ENCODE data around the gene SPOP. TPM values are rescaled to one million over a fixed set of nuclear protein-coding genes. Genes with fewer than 3 reads are reported as not detected.
A peak's percentile ranks its signal among the peaks of the same experiment; 100 is the strongest.

Gene SPOP
- total and polyA plus RNA-seq, 2 experiments from 2014 or later = 13.9 to 18.6 TPM

DNA sequence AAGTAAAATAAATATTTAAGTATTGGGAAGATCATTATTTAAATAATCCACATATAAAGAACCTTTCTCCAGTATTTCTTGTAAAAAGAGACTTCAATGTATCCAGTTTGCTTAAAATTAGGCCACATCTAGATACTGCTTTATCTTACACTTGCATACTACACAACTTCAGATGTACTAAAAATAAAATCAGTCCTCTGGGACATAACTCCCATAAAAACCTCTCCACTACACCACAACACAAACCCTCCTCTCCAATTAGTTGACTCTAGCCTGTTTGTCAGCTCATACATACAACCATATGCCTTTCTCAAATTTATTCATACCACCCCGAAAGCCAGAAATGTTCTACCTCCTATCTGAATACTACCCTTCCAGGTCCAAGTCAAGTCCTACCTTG is 21.6 kb downstream of the SPOP start:
- Histone ChIP-seq H4K20me1 (replicated peaks; ENCODE audit: insufficient read depth) (peaks cover 15% of the 10 kb centered on the region; the same call in 1 of the 2 replicates), H3K79me2 (replicated peaks; ENCODE audit: insufficient read depth) (peaks cover 72% of the 10 kb centered on the region), H2AFZ (no peak overlapping the region), H3K36me3 (ENCODE audit: insufficient read depth) (no peaks in the 10 kb centered on the region), H3K9me2 (ENCODE audit: insufficient read depth) (no peaks in the 10 kb centered on the region), H3K27me3 (ENCODE audit: insufficient read depth) (no peaks in the 10 kb centered on the region), H3K4me2 (no peak overlapping the region), H3K4me3 (no peak overlapping the region), H3F3A (replicated peaks; ENCODE audit: low read depth) (no peaks in the 10 kb centered on the region), H3K27ac (ENCODE audit: low read depth) (no peak overlapping the region), H3K4me1 (ENCODE audit: insufficient read depth) (no peaks in the 10 kb centered on the region)
- TF ChIP-seq JUNB (IDR thresholded peaks at IDR 0.05; ENCODE audit: unreplicated experiment) = no peak
- no peak for TF ChIP-seq ZNF331 (CRISPR knock-in tag; IDR thresholded peaks at IDR 0.05; ENCODE audit: low read depth)
- TF ChIP-seq, protein P1, sequence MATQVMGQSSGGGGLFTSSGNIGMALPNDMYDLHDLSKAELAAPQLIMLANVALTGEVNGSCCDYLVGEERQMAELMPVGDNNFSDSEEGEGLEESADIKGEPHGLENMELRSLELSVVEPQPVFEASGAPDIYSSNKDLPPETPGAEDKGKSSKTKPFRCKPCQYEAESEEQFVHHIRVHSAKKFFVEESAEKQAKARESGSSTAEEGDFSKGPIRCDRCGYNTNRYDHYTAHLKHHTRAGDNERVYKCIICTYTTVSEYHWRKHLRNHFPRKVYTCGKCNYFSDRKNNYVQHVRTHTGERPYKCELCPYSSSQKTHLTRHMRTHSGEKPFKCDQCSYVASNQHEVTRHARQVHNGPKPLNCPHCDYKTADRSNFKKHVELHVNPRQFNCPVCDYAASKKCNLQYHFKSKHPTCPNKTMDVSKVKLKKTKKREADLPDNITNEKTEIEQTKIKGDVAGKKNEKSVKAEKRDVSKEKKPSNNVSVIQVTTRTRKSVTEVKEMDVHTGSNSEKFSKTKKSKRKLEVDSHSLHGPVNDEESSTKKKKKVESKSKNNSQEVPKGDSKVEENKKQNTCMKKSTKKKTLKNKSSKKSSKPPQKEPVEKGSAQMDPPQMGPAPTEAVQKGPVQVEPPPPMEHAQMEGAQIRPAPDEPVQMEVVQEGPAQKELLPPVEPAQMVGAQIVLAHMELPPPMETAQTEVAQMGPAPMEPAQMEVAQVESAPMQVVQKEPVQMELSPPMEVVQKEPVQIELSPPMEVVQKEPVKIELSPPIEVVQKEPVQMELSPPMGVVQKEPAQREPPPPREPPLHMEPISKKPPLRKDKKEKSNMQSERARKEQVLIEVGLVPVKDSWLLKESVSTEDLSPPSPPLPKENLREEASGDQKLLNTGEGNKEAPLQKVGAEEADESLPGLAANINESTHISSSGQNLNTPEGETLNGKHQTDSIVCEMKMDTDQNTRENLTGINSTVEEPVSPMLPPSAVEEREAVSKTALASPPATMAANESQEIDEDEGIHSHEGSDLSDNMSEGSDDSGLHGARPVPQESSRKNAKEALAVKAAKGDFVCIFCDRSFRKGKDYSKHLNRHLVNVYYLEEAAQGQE (IDR thresholded peaks at IDR 0.05; ENCODE audit: unreplicated experiment) = no peak
- no peak for TF ChIP-seq POLR2AphosphoS5 (IDR thresholded peaks at IDR 0.05; ENCODE audit: low read depth)
- H3K36me3 Mint-ChIP-seq (ENCODE audit: low read depth) = peaks cover 2% of the 10 kb centered on the region; the same call in 2 of the 3 replicates
- H3K27ac Mint-ChIP-seq = no peak overlapping the region
- peaks cover 3% of the 10 kb centered on the region for H3K27me3 Mint-ChIP-seq (ENCODE audit: insufficient read depth, low read depth, poor library complexity)
- H3K9me3 Mint-ChIP-seq = no peaks in the 10 kb centered on the region
- H3K4me1 Mint-ChIP-seq = no peaks in the 10 kb centered on the region
- H3K4me3 Mint-ChIP-seq = no peak overlapping the region
- DNase-seq (ENCODE audit: low spot score) (no peak), ATAC-seq (no peak)

DNA sequence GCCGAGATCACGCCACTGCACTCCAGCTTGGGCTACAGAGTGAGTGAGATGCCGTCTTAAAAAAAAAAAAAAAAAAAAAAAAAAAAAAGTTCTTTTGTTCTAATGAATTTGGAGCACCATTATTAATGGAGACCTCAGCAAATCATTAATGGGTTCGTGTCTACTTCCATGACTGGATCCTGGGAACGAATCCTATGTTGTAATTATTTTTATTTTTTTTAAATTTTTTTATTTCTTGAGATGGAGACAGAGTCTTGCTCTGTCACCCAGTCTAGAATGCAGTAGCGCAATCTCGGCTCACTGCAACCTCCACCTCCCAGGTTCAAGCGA is 30.7 kb downstream of the SPOP start:
- Mint-ChIP-seq H3K9me3 (no peaks in the 10 kb centered on the region), H3K4me3 (no peak overlapping the region), H3K4me1 (peaks cover 12% of the 10 kb centered on the region), H3K27ac (no peak overlapping the region), H3K27me3 (ENCODE audit: insufficient read depth, low read depth, poor library complexity) (peaks cover 6% of the 10 kb centered on the region), H3K36me3 (ENCODE audit: low read depth) (no peaks in the 10 kb centered on the region)
- no peaks in the 10 kb centered on the region for H3K9me2 ChIP-seq (ENCODE audit: insufficient read depth)
- DNase-seq (ENCODE audit: low spot score) (no peak), ATAC-seq (peak; percentile 40; the same call in 2 of the 3 replicates)
- no peaks in the 10 kb centered on the region for H3F3A ChIP-seq (replicated peaks; ENCODE audit: low read depth)
- H2AFZ ChIP-seq = no peak overlapping the region
- no peak overlapping the region for H3K27ac ChIP-seq (ENCODE audit: low read depth)
- peaks cover 43% of the 10 kb centered on the region for H3K79me2 ChIP-seq (replicated peaks; ENCODE audit: insufficient read depth)
- TF ChIP-seq ZNF114 (CRISPR knock-in tag; IDR thresholded peaks at IDR 0.05) (no peak), CREB1 (CRISPR knock-in tag; IDR thresholded peaks at IDR 0.05; ENCODE audit: low read depth) (no peak), EZH2phosphoT487 (IDR thresholded peaks at IDR 0.05; ENCODE audit: unreplicated experiment) (no peak), ZNF331 (CRISPR knock-in tag; IDR thresholded peaks at IDR 0.05; ENCODE audit: low read depth) (no peak)
- TF ChIP-seq, protein P2, sequence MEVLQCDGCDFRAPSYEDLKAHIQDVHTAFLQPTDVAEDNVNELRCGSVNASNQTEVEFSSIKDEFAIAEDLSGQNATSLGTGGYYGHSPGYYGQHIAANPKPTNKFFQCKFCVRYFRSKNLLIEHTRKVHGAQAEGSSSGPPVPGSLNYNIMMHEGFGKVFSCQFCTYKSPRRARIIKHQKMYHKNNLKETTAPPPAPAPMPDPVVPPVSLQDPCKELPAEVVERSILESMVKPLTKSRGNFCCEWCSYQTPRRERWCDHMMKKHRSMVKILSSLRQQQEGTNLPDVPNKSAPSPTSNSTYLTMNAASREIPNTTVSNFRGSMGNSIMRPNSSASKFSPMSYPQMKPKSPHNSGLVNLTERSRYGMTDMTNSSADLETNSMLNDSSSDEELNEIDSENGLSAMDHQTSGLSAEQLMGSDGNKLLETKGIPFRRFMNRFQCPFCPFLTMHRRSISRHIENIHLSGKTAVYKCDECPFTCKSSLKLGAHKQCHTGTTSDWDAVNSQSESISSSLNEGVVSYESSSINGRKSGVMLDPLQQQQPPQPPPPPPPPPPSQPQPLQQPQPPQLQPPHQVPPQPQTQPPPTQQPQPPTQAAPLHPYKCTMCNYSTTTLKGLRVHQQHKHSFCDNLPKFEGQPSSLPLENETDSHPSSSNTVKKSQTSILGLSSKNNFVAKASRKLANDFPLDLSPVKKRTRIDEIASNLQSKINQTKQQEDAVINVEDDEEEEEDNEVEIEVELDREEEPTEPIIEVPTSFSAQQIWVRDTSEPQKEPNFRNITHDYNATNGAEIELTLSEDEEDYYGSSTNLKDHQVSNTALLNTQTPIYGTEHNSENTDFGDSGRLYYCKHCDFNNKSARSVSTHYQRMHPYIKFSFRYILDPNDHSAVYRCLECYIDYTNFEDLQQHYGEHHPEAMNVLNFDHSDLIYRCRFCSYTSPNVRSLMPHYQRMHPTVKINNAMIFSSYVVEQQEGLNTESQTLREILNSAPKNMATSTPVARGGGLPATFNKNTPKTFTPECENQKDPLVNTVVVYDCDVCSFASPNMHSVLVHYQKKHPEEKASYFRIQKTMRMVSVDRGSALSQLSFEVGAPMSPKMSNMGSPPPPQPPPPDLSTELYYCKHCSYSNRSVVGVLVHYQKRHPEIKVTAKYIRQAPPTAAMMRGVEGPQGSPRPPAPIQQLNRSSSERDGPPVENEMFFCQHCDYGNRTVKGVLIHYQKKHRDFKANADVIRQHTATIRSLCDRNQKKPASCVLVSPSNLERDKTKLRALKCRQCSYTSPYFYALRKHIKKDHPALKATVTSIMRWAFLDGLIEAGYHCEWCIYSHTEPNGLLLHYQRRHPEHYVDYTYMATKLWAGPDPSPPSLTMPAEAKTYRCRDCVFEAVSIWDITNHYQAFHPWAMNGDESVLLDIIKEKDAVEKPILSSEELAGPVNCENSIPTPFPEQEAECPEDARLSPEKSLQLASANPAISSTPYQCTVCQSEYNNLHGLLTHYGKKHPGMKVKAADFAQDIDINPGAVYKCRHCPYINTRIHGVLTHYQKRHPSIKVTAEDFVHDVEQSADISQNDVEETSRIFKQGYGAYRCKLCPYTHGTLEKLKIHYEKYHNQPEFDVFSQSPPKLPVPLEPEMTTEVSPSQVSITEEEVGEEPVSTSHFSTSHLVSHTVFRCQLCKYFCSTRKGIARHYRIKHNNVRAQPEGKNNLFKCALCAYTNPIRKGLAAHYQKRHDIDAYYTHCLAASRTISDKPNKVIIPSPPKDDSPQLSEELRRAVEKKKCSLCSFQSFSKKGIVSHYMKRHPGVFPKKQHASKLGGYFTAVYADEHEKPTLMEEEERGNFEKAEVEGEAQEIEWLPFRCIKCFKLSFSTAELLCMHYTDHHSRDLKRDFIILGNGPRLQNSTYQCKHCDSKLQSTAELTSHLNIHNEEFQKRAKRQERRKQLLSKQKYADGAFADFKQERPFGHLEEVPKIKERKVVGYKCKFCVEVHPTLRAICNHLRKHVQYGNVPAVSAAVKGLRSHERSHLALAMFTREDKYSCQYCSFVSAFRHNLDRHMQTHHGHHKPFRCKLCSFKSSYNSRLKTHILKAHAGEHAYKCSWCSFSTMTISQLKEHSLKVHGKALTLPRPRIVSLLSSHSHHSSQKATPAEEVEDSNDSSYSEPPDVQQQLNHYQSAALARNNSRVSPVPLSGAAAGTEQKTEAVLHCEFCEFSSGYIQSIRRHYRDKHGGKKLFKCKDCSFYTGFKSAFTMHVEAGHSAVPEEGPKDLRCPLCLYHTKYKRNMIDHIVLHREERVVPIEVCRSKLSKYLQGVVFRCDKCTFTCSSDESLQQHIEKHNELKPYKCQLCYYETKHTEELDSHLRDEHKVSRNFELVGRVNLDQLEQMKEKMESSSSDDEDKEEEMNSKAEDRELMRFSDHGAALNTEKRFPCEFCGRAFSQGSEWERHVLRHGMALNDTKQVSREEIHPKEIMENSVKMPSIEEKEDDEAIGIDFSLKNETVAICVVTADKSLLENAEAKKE (CRISPR knock-in tag; IDR thresholded peaks at IDR 0.05) = no peak
- TF ChIP-seq, protein P3, sequence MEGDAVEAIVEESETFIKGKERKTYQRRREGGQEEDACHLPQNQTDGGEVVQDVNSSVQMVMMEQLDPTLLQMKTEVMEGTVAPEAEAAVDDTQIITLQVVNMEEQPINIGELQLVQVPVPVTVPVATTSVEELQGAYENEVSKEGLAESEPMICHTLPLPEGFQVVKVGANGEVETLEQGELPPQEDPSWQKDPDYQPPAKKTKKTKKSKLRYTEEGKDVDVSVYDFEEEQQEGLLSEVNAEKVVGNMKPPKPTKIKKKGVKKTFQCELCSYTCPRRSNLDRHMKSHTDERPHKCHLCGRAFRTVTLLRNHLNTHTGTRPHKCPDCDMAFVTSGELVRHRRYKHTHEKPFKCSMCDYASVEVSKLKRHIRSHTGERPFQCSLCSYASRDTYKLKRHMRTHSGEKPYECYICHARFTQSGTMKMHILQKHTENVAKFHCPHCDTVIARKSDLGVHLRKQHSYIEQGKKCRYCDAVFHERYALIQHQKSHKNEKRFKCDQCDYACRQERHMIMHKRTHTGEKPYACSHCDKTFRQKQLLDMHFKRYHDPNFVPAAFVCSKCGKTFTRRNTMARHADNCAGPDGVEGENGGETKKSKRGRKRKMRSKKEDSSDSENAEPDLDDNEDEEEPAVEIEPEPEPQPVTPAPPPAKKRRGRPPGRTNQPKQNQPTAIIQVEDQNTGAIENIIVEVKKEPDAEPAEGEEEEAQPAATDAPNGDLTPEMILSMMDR (conservative IDR thresholded peaks at IDR 0.05; ENCODE audit: low read depth in 2 of 2) = no peak
- TF ChIP-seq, protein P4, sequence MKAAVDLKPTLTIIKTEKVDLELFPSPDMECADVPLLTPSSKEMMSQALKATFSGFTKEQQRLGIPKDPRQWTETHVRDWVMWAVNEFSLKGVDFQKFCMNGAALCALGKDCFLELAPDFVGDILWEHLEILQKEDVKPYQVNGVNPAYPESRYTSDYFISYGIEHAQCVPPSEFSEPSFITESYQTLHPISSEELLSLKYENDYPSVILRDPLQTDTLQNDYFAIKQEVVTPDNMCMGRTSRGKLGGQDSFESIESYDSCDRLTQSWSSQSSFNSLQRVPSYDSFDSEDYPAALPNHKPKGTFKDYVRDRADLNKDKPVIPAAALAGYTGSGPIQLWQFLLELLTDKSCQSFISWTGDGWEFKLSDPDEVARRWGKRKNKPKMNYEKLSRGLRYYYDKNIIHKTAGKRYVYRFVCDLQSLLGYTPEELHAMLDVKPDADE (IDR thresholded peaks at IDR 0.05) = no peak
- no peak overlapping the region for H3K4me2 ChIP-seq
- no peaks in the 10 kb centered on the region for H3K27me3 ChIP-seq (ENCODE audit: insufficient read depth)
- H3K4me1 ChIP-seq (ENCODE audit: insufficient read depth) = 0 out of 2 replicates have a peak, but pooled peaks cover under 1% of the 10 kb centered on the region
- H4K20me1 ChIP-seq (replicated peaks; ENCODE audit: insufficient read depth) = no peaks in the 10 kb centered on the region; the same call in none of the 2 replicates
- H3K36me3 ChIP-seq (ENCODE audit: insufficient read depth) = no peaks in the 10 kb centered on the region
- H3K4me3 ChIP-seq = no peak overlapping the region

Data from GM23338 (cell line).